Measurements from ENCODE around the gene COL2A1.
"Not testable (repeated sequence)": the region's sequence is repeated elsewhere in the genome, so short reads cannot be mapped to it uniquely, and the experiment has no call there.

The COL2A1 gene

GRCh38 chr12:47962198-47962597 is 42.1 kb downstream of the COL2A1 start:
- peaks cover 63% of the 10 kb centered on the region for H3K27me3 Mint-ChIP-seq (ENCODE audit: low read depth, poor library complexity)
- no peak overlapping the region for H3K4me3 Mint-ChIP-seq
- H3K36me3 Mint-ChIP-seq (ENCODE audit: low read depth) = peaks cover 21% of the 10 kb centered on the region
- H3K4me1 Mint-ChIP-seq = peaks cover 36% of the 10 kb centered on the region
- H3K9me3 Mint-ChIP-seq = peaks cover 34% of the 10 kb centered on the region
- no peak for TF ChIP-seq CTCF (IDR thresholded peaks at IDR 0.05)
- no peak for DNase-seq
- H3K27ac Mint-ChIP-seq = no peak overlapping the region

GRCh38 chr12:47957671-47958070 is 46.6 kb downstream of the COL2A1 start:
- peaks cover 23% of the 10 kb centered on the region for H3K4me1 Mint-ChIP-seq
- H3K9me3 Mint-ChIP-seq = peaks cover 42% of the 10 kb centered on the region
- peaks cover 21% of the 10 kb centered on the region for H3K27me3 Mint-ChIP-seq (ENCODE audit: low read depth, poor library complexity)
- not testable (repeated sequence) for H3K36me3 Mint-ChIP-seq (ENCODE audit: low read depth); DNase-seq; H3K27ac Mint-ChIP-seq; H3K4me3 Mint-ChIP-seq

GRCh38 chr12:47955059-47955458 is 49.2 kb downstream of the COL2A1 start:
- no peak for DNase-seq
- Mint-ChIP-seq H3K4me1 (peaks cover 35% of the 10 kb centered on the region), H3K36me3 (ENCODE audit: low read depth) (no peaks in the 10 kb centered on the region), H3K27ac (no peak overlapping the region), H3K4me3 (no peak overlapping the region), H3K9me3 (peaks cover 34% of the 10 kb centered on the region), H3K27me3 (ENCODE audit: low read depth, poor library complexity) (peaks cover 10% of the 10 kb centered on the region)
- TF ChIP-seq CTCF (IDR thresholded peaks at IDR 0.05) = no peak

- no peak for DNase-seq
- no peak overlapping the region for H3K27ac Mint-ChIP-seq
- peaks cover 7% of the 10 kb centered on the region for H3K27me3 Mint-ChIP-seq (ENCODE audit: low read depth, poor library complexity)
- no peak for TF ChIP-seq CTCF (IDR thresholded peaks at IDR 0.05)
- peaks cover 39% of the 10 kb centered on the region for H3K4me1 Mint-ChIP-seq
- peaks cover 29% of the 10 kb centered on the region for H3K9me3 Mint-ChIP-seq
- H3K36me3 Mint-ChIP-seq (ENCODE audit: low read depth) = no peaks in the 10 kb centered on the region
- no peak overlapping the region for H3K4me3 Mint-ChIP-seq
Observed at GRCh38 chr12:47954467-47955045, 49.7 kb downstream of the COL2A1 start.

GRCh38 chr12:47954058-47954457 is 50.2 kb downstream of the COL2A1 start:
- peaks cover 44% of the 10 kb centered on the region for H3K4me1 Mint-ChIP-seq
- no peak for DNase-seq
- no peak overlapping the region for H3K4me3 Mint-ChIP-seq
- no peaks in the 10 kb centered on the region for H3K36me3 Mint-ChIP-seq (ENCODE audit: low read depth)
- no peak overlapping the region for H3K27ac Mint-ChIP-seq
- peaks cover 7% of the 10 kb centered on the region for H3K27me3 Mint-ChIP-seq (ENCODE audit: low read depth, poor library complexity)
- peaks cover 25% of the 10 kb centered on the region for H3K9me3 Mint-ChIP-seq
- TF ChIP-seq CTCF (IDR thresholded peaks at IDR 0.05) = no peak

GRCh38 chr12:47950856-47951468 is 53.3 kb downstream of the COL2A1 start:
- Mint-ChIP-seq H3K4me3 (no peak overlapping the region), H3K4me1 (peaks cover 62% of the 10 kb centered on the region), H3K36me3 (ENCODE audit: low read depth) (no peaks in the 10 kb centered on the region), H3K27me3 (ENCODE audit: low read depth, poor library complexity) (peaks cover 19% of the 10 kb centered on the region), H3K27ac (no peak overlapping the region), H3K9me3 (no peaks in the 10 kb centered on the region)
- no peak for DNase-seq
- TF ChIP-seq CTCF (IDR thresholded peaks at IDR 0.05) = no peak
